ENCODE measurements around the gene ARMC5. TPM values are rescaled to one million over a fixed set of nuclear protein-coding genes. Genes with fewer than 3 reads are reported as not detected.

ARMC5 gene
- total and polyA plus RNA-seq, 2 experiments from 2014 or later: 7.0 to 11.2 TPM

DNA sequence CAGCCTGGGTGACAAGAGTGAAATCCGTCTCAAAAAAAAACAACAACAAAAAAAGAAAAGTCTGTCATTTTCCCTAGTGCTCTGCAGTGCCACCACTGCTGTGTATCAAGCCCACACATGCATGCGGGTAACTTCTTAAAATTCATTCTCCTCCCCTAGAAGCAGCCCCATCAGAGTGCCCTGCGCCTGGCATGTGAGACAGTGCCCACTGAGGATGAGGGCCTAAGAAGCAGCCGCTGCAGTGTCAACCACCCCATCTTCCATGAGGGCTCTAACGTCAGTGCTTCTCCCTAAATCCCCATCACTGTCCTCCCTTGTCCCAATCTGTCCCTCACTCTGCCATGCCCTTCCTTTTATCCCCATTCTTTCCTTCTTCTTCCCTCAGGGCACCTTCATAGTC is 41.4 kb upstream of the ARMC5 start:
- H3K27ac ChIP-seq: no peak overlapping the region
- TF ChIP-seq EZH2 (IDR thresholded peaks at IDR 0.05; ENCODE audit: insufficient read depth, poor library complexity, severe bottlenecking) (no peak), EZH2phosphoT487 (IDR thresholded peaks at IDR 0.05; ENCODE audit: insufficient read depth, low read depth) (no peak)
- no peaks in the 10 kb centered on the region for H3K9me2 ChIP-seq (ENCODE audit: insufficient read depth)
- H3K36me3 ChIP-seq (ENCODE audit: low read depth): no peaks in the 10 kb centered on the region
- H4K20me1 ChIP-seq (ENCODE audit: insufficient read depth): no peaks in the 10 kb centered on the region
- H3K9me3 ChIP-seq (ENCODE audit: low read depth): no peaks in the 10 kb centered on the region
- 62 to 66% methylated on average over 5 of the region's 5 CpGs for WGBS, 2 experiments (ENCODE audit: low coverage in 1 of 2, low lambda C conversion rate in 2 of 2, missing lambda C conversion rate in 2 of 2)
- no peak overlapping the region for H3K9ac ChIP-seq
- H3K4me2 ChIP-seq (ENCODE audit: unreplicated experiment): no peak overlapping the region
- H3K79me2 ChIP-seq (ENCODE audit: insufficient read depth): no peaks in the 10 kb centered on the region
- no peak for DNase-seq
- no peaks in the 10 kb centered on the region for H3F3A ChIP-seq (ENCODE audit: insufficient read depth)
- no peak overlapping the region for H2AFZ ChIP-seq
- H3K4me1 ChIP-seq (ENCODE audit: insufficient read depth): no peaks in the 10 kb centered on the region
- H3K27me3 ChIP-seq (replicated peaks; ENCODE audit: insufficient read depth): peaks cover 6% of the 10 kb centered on the region; the same call in 1 of the 2 replicates
- no peak overlapping the region for H3K4me3 ChIP-seq
- in situ Hi-C loops (cut with MboI): no loop called here

DNA sequence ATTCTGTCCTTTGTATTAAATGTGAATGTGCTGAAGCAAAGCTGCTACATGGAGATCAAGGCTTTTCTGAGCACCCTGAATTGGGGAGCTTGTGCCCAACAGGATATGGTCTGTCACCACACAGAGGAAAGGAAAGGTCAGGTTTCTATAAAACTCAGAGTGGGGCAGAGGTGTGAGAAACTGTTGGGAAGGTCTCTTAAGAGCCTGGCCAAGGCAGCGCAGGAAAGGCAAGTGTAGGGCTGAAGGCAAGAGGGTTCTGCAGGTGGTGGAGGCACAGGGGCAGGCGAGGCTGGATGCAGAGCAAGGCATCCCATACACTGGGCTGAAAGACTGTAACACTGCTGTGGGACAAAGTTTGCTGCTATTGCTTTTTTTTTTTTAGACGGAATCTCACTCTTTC is 39.3 kb upstream of the ARMC5 start:
- H3K4me1 ChIP-seq (ENCODE audit: insufficient read depth): no peaks in the 10 kb centered on the region
- no peaks in the 10 kb centered on the region for H3K79me2 ChIP-seq (ENCODE audit: insufficient read depth)
- H3K27me3 ChIP-seq (replicated peaks; ENCODE audit: insufficient read depth): peaks cover 8% of the 10 kb centered on the region; the same call in 1 of the 2 replicates
- H3K27ac ChIP-seq: no peak overlapping the region
- 55 to 67% methylated on average over 3 of the region's 3 CpGs for WGBS, 2 experiments (ENCODE audit: low coverage in 1 of 2, low lambda C conversion rate in 2 of 2, missing lambda C conversion rate in 2 of 2)
- DNase-seq: no peak
- no peak for TF ChIP-seq EZH2 (IDR thresholded peaks at IDR 0.05; ENCODE audit: insufficient read depth, poor library complexity, severe bottlenecking)
- no peak for TF ChIP-seq EZH2phosphoT487 (IDR thresholded peaks at IDR 0.05; ENCODE audit: insufficient read depth, low read depth)
- H2AFZ ChIP-seq: no peak overlapping the region
- H3K4me3 ChIP-seq: no peak overlapping the region
- no peaks in the 10 kb centered on the region for H3K9me3 ChIP-seq (ENCODE audit: low read depth)
- no peaks in the 10 kb centered on the region for H3K9me2 ChIP-seq (ENCODE audit: insufficient read depth)
- H3K9ac ChIP-seq: no peak overlapping the region
- H3K4me2 ChIP-seq (ENCODE audit: unreplicated experiment): no peak overlapping the region
- H3K36me3 ChIP-seq (ENCODE audit: low read depth): no peaks in the 10 kb centered on the region
- no peaks in the 10 kb centered on the region for H4K20me1 ChIP-seq (ENCODE audit: insufficient read depth)
- in situ Hi-C loops (cut with MboI): loop anchor here (10.0 kb wide), 1 partner anchor 195 kb away; no protein-coding TSS in a partner anchor
- no peaks in the 10 kb centered on the region for H3F3A ChIP-seq (ENCODE audit: insufficient read depth)

DNA sequence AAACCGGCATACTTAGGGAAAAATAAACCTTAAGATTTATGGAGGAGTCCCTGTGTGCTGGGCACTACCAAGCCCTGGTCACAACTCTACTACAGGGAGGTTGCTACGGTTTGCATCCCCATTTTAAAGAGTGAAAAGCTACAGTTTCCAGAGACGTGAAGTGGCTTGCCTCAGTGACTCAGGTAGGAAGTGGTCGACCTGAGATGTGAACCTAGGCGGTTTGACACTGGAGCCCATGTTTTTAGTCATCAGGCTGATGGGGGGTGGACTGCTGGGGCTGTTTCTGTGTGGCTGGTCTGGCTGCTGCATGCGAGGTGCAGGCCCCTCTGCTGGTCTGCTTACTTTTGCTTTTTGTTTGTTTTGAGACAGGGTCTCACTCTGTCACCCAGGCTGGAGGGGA is 37.7 kb upstream of the ARMC5 start:
- Histone ChIP-seq H3K9ac (no peak overlapping the region), H3F3A (ENCODE audit: insufficient read depth) (no peaks in the 10 kb centered on the region), H3K79me2 (ENCODE audit: insufficient read depth) (no peaks in the 10 kb centered on the region), H3K27ac (no peak overlapping the region), H3K4me2 (ENCODE audit: unreplicated experiment) (no peak overlapping the region), H4K20me1 (ENCODE audit: insufficient read depth) (no peaks in the 10 kb centered on the region), H3K36me3 (ENCODE audit: low read depth) (no peaks in the 10 kb centered on the region), H3K27me3 (replicated peaks; ENCODE audit: insufficient read depth) (peaks cover 8% of the 10 kb centered on the region; the same call in 1 of the 2 replicates), H3K4me1 (ENCODE audit: insufficient read depth) (no peaks in the 10 kb centered on the region), H3K4me3 (no peak overlapping the region), H3K9me2 (ENCODE audit: insufficient read depth) (no peaks in the 10 kb centered on the region), H2AFZ (no peak overlapping the region), H3K9me3 (ENCODE audit: low read depth) (no peaks in the 10 kb centered on the region)
- whole genome bisulfite sequencing, 2 experiments (ENCODE audit: low coverage in 1 of 2, low lambda C conversion rate in 2 of 2, missing lambda C conversion rate in 2 of 2): 33 to 35% methylated on average over 6 of the region's 6 CpGs
- TF ChIP-seq EZH2 (IDR thresholded peaks at IDR 0.05; ENCODE audit: insufficient read depth, poor library complexity, severe bottlenecking) (no peak), EZH2phosphoT487 (IDR thresholded peaks at IDR 0.05; ENCODE audit: insufficient read depth, low read depth) (no peak)
- no peak for DNase-seq
- in situ Hi-C loops (cut with MboI): loop anchor here (10.0 kb wide), 1 partner anchor 197 kb away; no protein-coding TSS in a partner anchor

GRCh38 chr16:31423241-31423640 is 36.1 kb upstream of the ARMC5 start:
- Histone ChIP-seq H3K9me2 (ENCODE audit: insufficient read depth) (no peaks in the 10 kb centered on the region), H3K27ac (no peak overlapping the region), H4K20me1 (ENCODE audit: insufficient read depth) (no peaks in the 10 kb centered on the region), H3K4me2 (ENCODE audit: unreplicated experiment) (no peak overlapping the region), H3K36me3 (ENCODE audit: low read depth) (no peaks in the 10 kb centered on the region), H3K27me3 (replicated peaks; ENCODE audit: insufficient read depth) (peaks cover 8% of the 10 kb centered on the region; the same call in 1 of the 2 replicates), H3K4me3 (no peak overlapping the region), H3K4me1 (ENCODE audit: insufficient read depth) (no peaks in the 10 kb centered on the region), H2AFZ (no peak overlapping the region), H3K9me3 (ENCODE audit: low read depth) (no peaks in the 10 kb centered on the region), H3F3A (ENCODE audit: insufficient read depth) (no peaks in the 10 kb centered on the region), H3K9ac (no peak overlapping the region), H3K79me2 (ENCODE audit: insufficient read depth) (no peaks in the 10 kb centered on the region)
- in situ Hi-C loops (cut with MboI): loop anchor here (10.0 kb wide), 1 partner anchor 198 kb away; no protein-coding TSS in a partner anchor
- WGBS, 2 experiments (ENCODE audit: low coverage in 1 of 2, low lambda C conversion rate in 2 of 2, missing lambda C conversion rate in 2 of 2): 44 to 51% methylated on average over 3 of the region's 3 CpGs
- no peak for TF ChIP-seq EZH2 (IDR thresholded peaks at IDR 0.05; ENCODE audit: insufficient read depth, poor library complexity, severe bottlenecking)
- no peak for TF ChIP-seq EZH2phosphoT487 (IDR thresholded peaks at IDR 0.05; ENCODE audit: insufficient read depth, low read depth)
- DNase-seq: no peak
